ENCODE data around the gene MMS19.
"Not testable (repeated sequence)": the region's sequence is repeated elsewhere in the genome, so short reads cannot be mapped to it uniquely, and the experiment has no call there.

Gene MMS19

GRCh38 chr10:97483921-97484320 lies 14.3 kb downstream of the MMS19 start:
- peaks cover 38% of the 10 kb centered on the region for H3K36me3 ChIP-seq (ENCODE audit: insufficient read depth, low read length)
- no peak overlapping the region for H2AFZ ChIP-seq (ENCODE audit: low read depth, low read length)
- no peak overlapping the region for H3K4me3 ChIP-seq (ENCODE audit: low read length)
- H3K27me3 ChIP-seq (ENCODE audit: insufficient read depth, low read length): no peaks in the 10 kb centered on the region
- H3K9me3 ChIP-seq (ENCODE audit: low read length): no peaks in the 10 kb centered on the region
- H3K4me1 ChIP-seq (ENCODE audit: insufficient read depth, low read length): no peaks in the 10 kb centered on the region

- H2AFZ ChIP-seq (ENCODE audit: low read depth, low read length): no peak overlapping the region
- H3K36me3 ChIP-seq (ENCODE audit: insufficient read depth, low read length): peaks cover 39% of the 10 kb centered on the region
- H3K4me1 ChIP-seq (ENCODE audit: insufficient read depth, low read length): no peaks in the 10 kb centered on the region
- H3K27me3 ChIP-seq (ENCODE audit: insufficient read depth, low read length): no peaks in the 10 kb centered on the region
- no peaks in the 10 kb centered on the region for H3K9me3 ChIP-seq (ENCODE audit: low read length)
- H3K4me3 ChIP-seq (ENCODE audit: low read length): no peak overlapping the region
These were observed 14.7 kb downstream of the MMS19 start for GRCh38 chr10:97483506-97483905.

- Histone ChIP-seq H3K4me1 (ENCODE audit: insufficient read depth, low read length) (no peaks in the 10 kb centered on the region), H2AFZ (ENCODE audit: low read depth, low read length) (no peak overlapping the region), H3K9me3 (ENCODE audit: low read length) (no peaks in the 10 kb centered on the region), H3K4me3 (ENCODE audit: low read length) (no peak overlapping the region), H3K27me3 (ENCODE audit: insufficient read depth, low read length) (no peaks in the 10 kb centered on the region), H3K36me3 (ENCODE audit: insufficient read depth, low read length) (peaks cover 50% of the 10 kb centered on the region)
These were observed 15.8 kb downstream of the MMS19 start for GRCh38 chr10:97482381-97482780.

- no peaks in the 10 kb centered on the region for H3K27me3 ChIP-seq (ENCODE audit: insufficient read depth, low read length)
- H3K9me3 ChIP-seq (ENCODE audit: low read length): no peaks in the 10 kb centered on the region
- H3K4me3 ChIP-seq (ENCODE audit: low read length): no peak overlapping the region
- no peak overlapping the region for H2AFZ ChIP-seq (ENCODE audit: low read depth, low read length)
- H3K4me1 ChIP-seq (ENCODE audit: insufficient read depth, low read length): no peaks in the 10 kb centered on the region
- peaks cover 63% of the 10 kb centered on the region for H3K36me3 ChIP-seq (ENCODE audit: insufficient read depth, low read length)
These were observed 17.2 kb downstream of the MMS19 start for GRCh38 chr10:97481071-97481470.

GRCh38 chr10:97479939-97480338 lies 18.3 kb downstream of the MMS19 start:
- H3K9me3 ChIP-seq (ENCODE audit: low read length): no peaks in the 10 kb centered on the region
- peaks cover 73% of the 10 kb centered on the region for H3K36me3 ChIP-seq (ENCODE audit: insufficient read depth, low read length)
- no peak overlapping the region for H3K4me3 ChIP-seq (ENCODE audit: low read length)
- no peaks in the 10 kb centered on the region for H3K27me3 ChIP-seq (ENCODE audit: insufficient read depth, low read length)
- H3K4me1 ChIP-seq (ENCODE audit: insufficient read depth, low read length): no peaks in the 10 kb centered on the region
- no peak overlapping the region for H2AFZ ChIP-seq (ENCODE audit: low read depth, low read length)

GRCh38 chr10:97479410-97479809 lies 18.8 kb downstream of the MMS19 start:
- peaks cover 76% of the 10 kb centered on the region for H3K36me3 ChIP-seq (ENCODE audit: insufficient read depth, low read length)
- not testable (repeated sequence) for H2AFZ ChIP-seq (ENCODE audit: low read depth, low read length); H3K4me3 ChIP-seq (ENCODE audit: low read length); H3K9me3 ChIP-seq (ENCODE audit: low read length); H3K27me3 ChIP-seq (ENCODE audit: insufficient read depth, low read length); H3K4me1 ChIP-seq (ENCODE audit: insufficient read depth, low read length)

- Histone ChIP-seq H2AFZ (ENCODE audit: low read depth, low read length) (no peak overlapping the region), H3K4me3 (ENCODE audit: low read length) (no peak overlapping the region), H3K4me1 (ENCODE audit: insufficient read depth, low read length) (no peaks in the 10 kb centered on the region), H3K27me3 (ENCODE audit: insufficient read depth, low read length) (no peaks in the 10 kb centered on the region), H3K9me3 (ENCODE audit: low read length) (no peaks in the 10 kb centered on the region), H3K36me3 (ENCODE audit: insufficient read depth, low read length) (peaks cover 87% of the 10 kb centered on the region)
These were observed 22.2 kb downstream of the MMS19 start for GRCh38 chr10:97475936-97476594.

GRCh38 chr10:97474918-97475317 lies 23.3 kb downstream of the MMS19 start:
- Histone ChIP-seq H2AFZ (ENCODE audit: low read depth, low read length) (no peak overlapping the region), H3K36me3 (ENCODE audit: insufficient read depth, low read length) (peaks cover 86% of the 10 kb centered on the region), H3K4me3 (ENCODE audit: low read length) (no peak overlapping the region), H3K27me3 (ENCODE audit: insufficient read depth, low read length) (no peaks in the 10 kb centered on the region), H3K9me3 (ENCODE audit: low read length) (no peaks in the 10 kb centered on the region), H3K4me1 (ENCODE audit: insufficient read depth, low read length) (no peaks in the 10 kb centered on the region)

- H2AFZ ChIP-seq (ENCODE audit: low read depth, low read length); H3K9me3 ChIP-seq (ENCODE audit: low read length); H3K4me1 ChIP-seq (ENCODE audit: insufficient read depth, low read length); H3K27me3 ChIP-seq (ENCODE audit: insufficient read depth, low read length); H3K4me3 ChIP-seq (ENCODE audit: low read length): not testable (repeated sequence)
- peaks cover 76% of the 10 kb centered on the region for H3K36me3 ChIP-seq (ENCODE audit: insufficient read depth, low read length)
These were observed 29.4 kb downstream of the MMS19 start for GRCh38 chr10:97468781-97469180.

- Histone ChIP-seq H3K27me3 (ENCODE audit: insufficient read depth, low read length) (no peaks in the 10 kb centered on the region), H3K36me3 (ENCODE audit: insufficient read depth, low read length) (peaks cover 74% of the 10 kb centered on the region), H3K4me1 (ENCODE audit: insufficient read depth, low read length) (no peaks in the 10 kb centered on the region), H3K9me3 (ENCODE audit: low read length) (no peaks in the 10 kb centered on the region), H3K4me3 (ENCODE audit: low read length) (no peak overlapping the region), H2AFZ (ENCODE audit: low read depth, low read length) (no peak overlapping the region)
These were observed 30.1 kb downstream of the MMS19 start for GRCh38 chr10:97468162-97468561.

- Histone ChIP-seq H3K27me3 (ENCODE audit: insufficient read depth, low read length) (no peaks in the 10 kb centered on the region), H3K4me1 (ENCODE audit: insufficient read depth, low read length) (no peaks in the 10 kb centered on the region), H3K4me3 (ENCODE audit: low read length) (no peak overlapping the region), H3K9me3 (ENCODE audit: low read length) (no peaks in the 10 kb centered on the region), H3K36me3 (ENCODE audit: insufficient read depth, low read length) (peaks cover 78% of the 10 kb centered on the region), H2AFZ (ENCODE audit: low read depth, low read length) (no peak overlapping the region)
These were observed 31.5 kb downstream of the MMS19 start for GRCh38 chr10:97466755-97467154.

- no peaks in the 10 kb centered on the region for H3K27me3 ChIP-seq (ENCODE audit: insufficient read depth, low read length)
- no peak overlapping the region for H2AFZ ChIP-seq (ENCODE audit: low read depth, low read length)
- H3K4me1 ChIP-seq (ENCODE audit: insufficient read depth, low read length): no peaks in the 10 kb centered on the region
- H3K4me3 ChIP-seq (ENCODE audit: low read length): no peak overlapping the region
- H3K9me3 ChIP-seq (ENCODE audit: low read length): no peaks in the 10 kb centered on the region
- H3K36me3 ChIP-seq (ENCODE audit: insufficient read depth, low read length): peaks cover 79% of the 10 kb centered on the region
These were observed 32.2 kb downstream of the MMS19 start for GRCh38 chr10:97465982-97466381.

- Histone ChIP-seq H3K27me3 (ENCODE audit: insufficient read depth, low read length) (no peaks in the 10 kb centered on the region), H2AFZ (ENCODE audit: low read depth, low read length) (no peak overlapping the region), H3K9me3 (ENCODE audit: low read length) (no peaks in the 10 kb centered on the region), H3K4me1 (ENCODE audit: insufficient read depth, low read length) (no peaks in the 10 kb centered on the region), H3K4me3 (ENCODE audit: low read length) (no peak overlapping the region), H3K36me3 (ENCODE audit: insufficient read depth, low read length) (peaks cover 78% of the 10 kb centered on the region)
These were observed 34.0 kb downstream of the MMS19 start for GRCh38 chr10:97464226-97464625.

Data from neuron (in vitro differentiated cells).